Measurements from ENCODE around the gene IGFBP6.

IGFBP6 gene

DNA sequence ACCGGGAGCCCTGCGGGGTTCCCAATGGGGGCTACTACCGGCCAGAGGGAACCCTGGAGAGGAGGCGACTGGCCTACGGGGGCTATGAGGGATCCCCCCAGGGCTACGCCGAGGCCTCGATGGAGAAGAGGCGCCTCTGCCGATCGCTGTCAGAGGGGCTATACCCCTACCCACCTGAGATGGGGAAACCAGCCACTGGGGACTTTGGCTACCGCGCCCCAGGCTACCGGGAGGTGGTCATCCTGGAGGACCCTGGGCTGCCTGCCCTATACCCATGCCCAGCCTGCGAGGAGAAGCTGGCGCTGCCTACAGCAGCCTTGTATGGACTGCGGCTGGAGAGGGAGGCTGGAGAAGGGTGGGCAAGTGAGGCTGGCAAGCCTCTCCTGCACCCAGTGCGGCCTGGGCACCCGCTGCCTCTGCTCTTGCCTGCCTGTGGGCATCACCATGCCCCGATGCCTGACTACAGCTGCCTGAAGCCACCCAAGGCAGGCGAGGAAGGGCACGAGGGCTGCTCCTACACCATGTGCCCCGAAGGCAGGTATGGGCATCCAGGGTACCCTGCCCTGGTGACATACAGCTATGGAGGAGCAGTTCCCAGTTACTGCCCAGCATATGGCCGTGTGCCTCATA is 37.9 kb upstream of the IGFBP6 start:
- DNase-seq: no peak

GRCh38 chr12:53060064-53060720 is 37.3 kb upstream of the IGFBP6 start:
- no peak for DNase-seq

- no peak for DNase-seq
Observed at GRCh38 chr12:53060721-53061276, 36.7 kb upstream of the IGFBP6 start.

- DNase-seq: no peak
Observed at GRCh38 chr12:53061404-53062010, 36.0 kb upstream of the IGFBP6 start.

GRCh38 chr12:53062011-53062961 is 35.2 kb upstream of the IGFBP6 start:
- DNase-seq: no peak

- DNase-seq: no peak
Observed at GRCh38 chr12:53062977-53063707, 34.3 kb upstream of the IGFBP6 start.

DNA sequence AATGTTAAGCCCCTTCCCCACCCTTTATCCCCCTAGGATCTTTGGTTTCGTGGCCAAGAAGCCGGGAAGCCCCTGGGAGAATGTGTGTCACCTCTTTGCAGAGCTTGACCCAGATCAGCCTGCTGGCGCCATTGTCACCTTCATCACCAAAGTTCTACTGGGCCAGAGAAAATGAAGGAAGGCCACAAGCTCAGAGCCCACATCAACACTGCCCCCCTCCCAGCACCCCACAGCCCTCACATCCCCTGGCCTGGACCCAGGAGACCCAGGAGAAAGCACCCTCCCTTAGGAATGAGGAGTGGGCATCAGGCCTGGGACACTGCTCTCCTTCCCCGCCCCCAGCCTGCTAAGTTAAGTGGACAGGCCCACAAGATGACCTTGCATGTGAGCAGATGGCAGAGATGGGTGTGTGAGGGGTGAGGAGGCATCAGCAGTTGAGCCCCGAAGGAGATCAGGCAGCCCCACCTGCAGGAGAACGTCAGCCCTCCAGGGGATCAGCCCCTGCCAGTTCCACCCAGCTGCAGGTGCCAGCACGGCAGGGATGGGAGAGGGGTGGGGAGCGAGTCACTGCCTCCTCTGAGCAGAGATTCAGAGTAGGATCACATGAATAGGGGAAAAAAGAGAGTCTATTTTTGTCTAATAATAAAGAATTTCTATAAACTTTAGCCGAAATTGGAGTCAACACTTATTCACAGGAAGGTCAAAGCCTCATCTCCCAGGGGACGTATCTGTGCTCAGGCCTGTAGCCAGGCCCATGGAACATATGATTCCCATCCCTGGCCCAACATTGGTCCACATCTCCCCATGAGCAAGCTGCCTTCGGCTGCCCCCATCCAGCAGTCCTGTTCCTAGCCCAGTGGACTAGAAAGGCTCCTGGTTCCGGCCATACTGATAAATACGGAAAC is 33.5 kb upstream of the IGFBP6 start:
- no peak for DNase-seq

- DNase-seq: no peak
Observed at GRCh38 chr12:53064613-53065436, 32.6 kb upstream of the IGFBP6 start.

DNA sequence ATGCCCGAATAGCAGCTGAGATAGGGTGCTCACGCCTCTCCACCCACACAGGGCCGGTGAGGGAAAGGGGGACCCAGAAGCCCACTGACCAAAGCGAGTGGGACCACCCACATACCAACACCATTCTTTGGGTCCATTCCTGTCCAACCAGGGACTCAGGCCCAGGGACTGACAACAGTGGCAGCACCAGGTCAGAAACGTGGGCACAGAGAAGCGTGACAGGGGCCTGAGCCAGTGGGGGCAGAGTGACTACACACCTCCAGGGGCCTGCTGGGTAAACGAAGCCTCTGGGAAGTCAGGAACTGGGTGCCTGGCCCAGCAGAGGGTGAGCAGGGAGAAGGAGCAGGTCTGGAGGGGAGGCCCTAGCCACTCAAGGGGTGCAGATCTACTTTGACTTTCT is 32.0 kb upstream of the IGFBP6 start:
- no peak for DNase-seq

DNA sequence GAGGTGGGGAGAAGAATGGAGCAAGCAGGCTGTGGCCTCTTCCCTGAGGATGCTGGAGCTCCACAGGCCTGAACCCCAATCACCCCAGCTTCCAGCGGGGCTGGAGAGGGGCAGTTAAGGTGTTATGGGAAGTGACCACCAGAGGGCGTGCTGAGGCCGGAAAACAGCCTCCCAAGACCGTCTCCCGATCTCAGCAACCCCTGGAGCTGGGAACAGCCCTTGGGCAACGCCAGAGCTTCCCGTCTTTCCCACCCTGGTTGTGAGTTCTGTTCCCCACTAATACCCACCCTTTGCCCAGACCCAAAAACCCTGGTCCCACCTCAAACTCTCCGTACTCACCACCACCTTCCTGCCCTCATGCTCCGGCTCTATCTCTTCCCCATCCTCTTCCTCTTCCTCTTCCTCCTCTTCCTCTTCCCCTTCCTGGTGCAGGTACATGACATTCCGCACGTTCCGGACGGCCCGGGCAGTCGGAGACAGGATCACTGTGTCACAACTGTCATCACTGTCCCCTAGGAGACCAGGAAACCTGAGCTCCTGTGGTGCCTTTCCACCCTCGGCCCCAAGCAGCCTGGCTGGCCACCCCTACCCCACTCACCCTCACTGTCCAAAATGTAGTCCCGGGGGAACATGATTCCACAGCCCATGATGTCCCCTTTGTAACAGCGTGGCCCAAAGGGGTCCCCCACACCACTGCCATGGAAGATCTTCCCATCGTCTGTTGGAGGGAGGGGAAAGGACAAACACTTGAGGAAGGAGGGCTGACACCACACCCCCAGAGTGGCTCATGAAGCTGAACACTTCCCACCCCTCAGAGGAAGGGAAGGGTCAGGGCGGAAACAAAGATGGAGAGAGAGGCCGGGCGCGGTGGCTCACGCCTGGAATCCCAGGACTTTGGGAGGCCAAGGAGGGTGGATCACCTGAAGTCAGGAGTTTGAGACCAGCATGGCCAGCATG is 31.2 kb upstream of the IGFBP6 start:
- peak; percentile 68 for DNase-seq

GRCh38 chr12:53067074-53067992 is 30.1 kb upstream of the IGFBP6 start:
- no peak for DNase-seq

DNA sequence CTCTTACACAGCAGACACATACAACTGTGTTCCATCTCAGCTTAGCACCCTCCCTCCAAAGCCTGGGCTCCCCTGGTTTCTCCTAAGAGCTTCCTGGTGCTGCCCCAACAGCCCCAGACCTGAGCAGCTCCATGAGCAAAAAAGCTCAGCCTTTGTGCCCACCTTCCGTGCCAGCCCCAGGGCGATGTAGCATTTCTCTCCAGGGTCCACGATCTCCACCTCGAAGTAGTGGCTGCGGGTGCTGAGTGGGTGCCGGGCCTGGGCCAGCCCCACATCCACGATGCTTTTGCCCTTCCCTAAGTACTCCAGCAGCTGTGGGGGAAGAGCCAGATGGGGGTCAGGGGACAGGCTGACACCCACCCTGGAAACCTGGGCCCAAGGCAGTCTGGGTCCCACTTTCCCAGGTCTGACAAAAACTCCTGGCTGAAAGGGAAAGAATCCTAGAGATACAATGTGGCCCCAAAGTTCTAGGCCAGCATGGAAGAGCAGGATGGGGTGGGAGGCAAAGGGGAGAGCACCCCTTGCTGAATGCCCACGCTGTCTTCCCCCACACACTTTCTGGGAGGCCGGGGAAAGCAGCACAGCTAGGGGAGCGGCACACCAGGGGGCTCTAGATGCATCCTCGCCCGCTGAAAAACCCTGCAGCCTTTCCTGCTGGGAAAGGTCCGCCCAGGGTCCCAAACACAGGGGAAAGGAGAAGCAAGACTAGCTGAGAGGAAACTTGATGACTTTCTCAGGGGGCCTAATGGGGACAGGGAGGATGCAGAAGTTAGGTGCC is 29.3 kb upstream of the IGFBP6 start:
- no peak for DNase-seq

DNA sequence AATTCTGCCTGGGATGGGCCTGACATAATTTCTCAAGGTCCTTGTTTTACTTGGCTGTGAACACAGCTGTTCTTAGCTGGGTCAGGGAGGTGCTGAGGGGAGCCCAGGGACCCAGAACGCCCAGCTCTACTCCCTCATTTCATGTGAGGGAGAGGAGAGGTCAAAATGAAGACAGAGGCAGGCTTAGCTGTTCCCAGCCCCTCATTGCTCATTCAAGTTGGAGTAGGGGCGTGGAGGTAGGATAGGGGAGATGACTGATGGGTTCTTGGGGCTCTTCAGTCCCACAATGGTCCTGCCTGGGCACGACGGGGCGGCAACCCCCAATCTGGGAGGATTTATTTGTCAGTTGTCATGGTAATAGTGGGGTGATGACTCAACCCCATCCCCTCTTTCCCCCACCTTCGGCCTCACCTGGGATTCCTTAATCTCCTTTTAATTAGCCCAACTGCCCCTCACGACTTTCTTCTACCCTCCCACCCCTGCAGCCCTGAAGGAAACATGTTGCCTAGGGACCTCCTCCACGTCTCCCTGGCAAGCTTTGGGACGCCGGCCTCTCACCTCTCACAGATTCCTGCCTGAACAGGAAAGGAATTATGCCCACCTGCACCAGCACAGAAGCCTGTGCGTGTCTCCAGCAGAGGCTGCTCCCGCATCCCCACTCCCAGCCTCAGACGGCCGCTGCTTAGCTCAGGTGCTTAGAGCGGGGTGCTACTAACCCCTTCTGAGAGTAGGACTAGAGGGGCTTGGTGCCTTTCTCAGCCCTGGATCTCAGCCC is 28.5 kb upstream of the IGFBP6 start:
- no peak for DNase-seq

DNA sequence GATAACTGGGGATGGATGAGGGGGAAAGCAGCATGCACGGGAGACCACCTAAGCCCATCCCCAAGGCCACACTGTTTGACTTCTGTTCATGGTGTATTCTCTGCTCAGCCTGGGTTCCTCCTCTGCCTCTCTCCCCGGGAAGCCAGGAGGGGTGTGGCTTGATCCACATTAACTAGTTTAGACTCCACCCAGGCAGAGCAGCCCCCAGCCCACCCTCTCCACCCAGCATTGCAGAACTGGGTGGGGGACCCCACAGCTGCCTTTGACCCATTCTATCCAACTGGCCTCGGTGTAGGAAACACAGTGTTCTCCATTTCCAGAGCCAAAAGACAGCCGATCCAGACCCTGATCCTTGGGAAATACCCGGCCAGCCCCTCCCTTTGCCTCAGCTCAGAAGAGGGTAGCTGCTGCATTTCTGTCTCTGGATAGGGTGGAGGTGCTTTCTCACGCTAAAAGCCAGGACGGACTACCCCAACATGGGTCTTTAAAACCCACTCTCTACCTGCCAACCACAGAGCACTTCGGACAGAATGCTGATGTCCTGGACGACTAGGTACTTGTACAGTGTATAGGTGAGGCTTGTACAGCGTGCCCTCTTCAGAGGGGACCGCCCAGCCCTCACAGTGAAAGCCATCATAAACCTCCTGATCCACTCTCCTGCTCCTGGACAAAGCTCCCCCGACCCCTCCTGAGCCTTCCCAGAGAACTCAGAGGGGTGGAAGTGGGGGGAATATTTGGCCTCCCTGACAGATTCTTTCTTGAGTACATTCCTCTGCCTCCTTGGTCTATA is 27.7 kb upstream of the IGFBP6 start:
- no peak for DNase-seq

DNA sequence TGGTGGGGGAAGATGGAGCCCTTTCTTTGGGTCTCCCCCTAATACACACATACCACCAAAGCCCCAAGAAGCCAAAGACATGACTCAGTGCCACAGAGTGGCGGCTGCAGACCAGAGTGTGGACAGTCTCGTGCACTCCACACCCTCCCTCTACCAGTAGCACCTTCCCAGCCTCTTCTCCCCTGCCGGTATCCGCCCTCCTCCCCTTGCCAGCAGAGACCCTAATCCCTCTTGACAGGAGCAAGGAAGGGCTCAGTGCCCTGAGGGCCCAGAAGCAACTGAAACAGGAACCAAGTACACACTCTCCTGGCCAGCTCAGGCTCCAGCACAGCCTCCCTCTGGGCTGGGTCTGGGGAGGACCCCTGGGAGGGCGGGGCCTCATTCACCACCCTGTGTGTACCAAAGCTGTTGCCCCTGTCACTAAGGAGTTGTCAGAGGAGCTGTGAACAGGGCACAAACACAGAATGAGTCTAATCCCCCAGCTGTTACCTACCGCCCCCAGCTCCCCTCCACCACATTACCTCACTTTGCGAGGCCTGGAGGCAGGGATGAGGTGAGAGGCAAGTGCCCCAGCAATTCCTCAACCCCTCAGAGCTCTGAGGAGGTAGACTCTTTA is 26.5 kb upstream of the IGFBP6 start:
- DNase-seq: no peak

Measured in stimulated activated CD4-positive, alpha-beta T cell treated with anti-CD3 and anti-CD28 coated beads, Interleukin-4, amount 100 ng/mL, for 1 hour (primary cell).